Prostate gland (tissue), 2 donors: ENCODE measurements around the gene TPRG1L. TPM values are rescaled to one million over a fixed set of nuclear protein-coding genes. Genes with fewer than 3 reads are reported as not detected.

Experiments used
- DNase-seq: peaks from one replicate; pipeline ENCODE4 v3.0.0-alpha.2; 2019; ENCODE audit warnings: low spot score
- H3K27ac ChIP-seq, 2 donors: fragments of 200-600 bp; sonication (generic); 2 replicates each; pipeline ENCODE4 v1.5.1; 2017 to 2019
- H3K27me3 ChIP-seq: fragments of 200-600 bp; sonication (generic); replicated peaks from 2 replicates; pipeline ENCODE4 v1.5.1; 2019; ENCODE audit not compliant: insufficient read depth
- H3K36me3 ChIP-seq, 2 donors: fragments of 200-600 bp; sonication (generic); 1 replicate in 1 of 2; 2 replicates in 1 of 2; pipeline versions ENCODE4 v1.5.1 to v1.8.1; 2017 to 2019
- H3K4me1 ChIP-seq: fragments of 200-600 bp; sonication (generic); replicated peaks from 2 replicates; pipeline ENCODE4 v1.5.1; 2019
- H3K4me3 ChIP-seq, 2 donors: fragments of 200-600 bp; sonication (generic); 2 replicates each; pipeline ENCODE4 v1.5.1; 2017 to 2019
- H3K9me3 ChIP-seq: fragments of 200-600 bp; sonication (generic); 2 replicates; pipeline ENCODE4 v1.5.1; 2017
- CTCF ChIP-seq, 4 experiments: fragments of 200-600 bp in 2 of 4; fragments of 450-650 bp in 2 of 4; sonication (generic) in 2 of 4; IDR thresholded peaks; 1 replicate in 3 of 4; 2 replicates in 1 of 4; pipeline ENCODE4 v1.5.1; 2016 to 2019; ENCODE audit warnings: antibody characterized with exemption in 4 of 4, mild to moderate bottlenecking in 2 of 4, moderate library complexity in 2 of 4
- POLR2A ChIP-seq: fragments of 450-650 bp; IDR thresholded peaks from one replicate; pipeline ENCODE4 v1.6.1; 2016; ENCODE audit warnings: antibody characterized with exemption, mild to moderate bottlenecking
- POLR2AphosphoS5 ChIP-seq: sonication (generic); formaldehyde crosslinking; IDR thresholded peaks from one replicate; pipeline ENCODE4 v1.6.1; 2017; ENCODE audit warnings: antibody characterized with exemption
- WGBS: methylation state at CpG from one replicate; pipeline ENCODE4 v1.1.5; 2018; 5-methylcytosine and 5-hydroxymethylcytosine counted together
- intact Hi-C: fragments of 100-400 bp; cut with DNase I; formaldehyde crosslinking; loops from one replicate; pipeline ENCODE4 v1.14.2; 2022
- total RNA-seq, 2 donors: library from RNA; depleted of rRNA; stranded (reverse); fragments of >200 nt; gene quantifications; one replicate each; pipeline ENCODE4 v1.1.0, GENCODE V29; 2016

Gene TPRG1L
- total RNA-seq, 2 donors from 2014 or later: 26.4 to 35.0 TPM

- Histone ChIP-seq H3K27me3 (peaks cover 4% of the 10 kb centered on the region), H3K9me3 (no peaks in the 10 kb centered on the region), H3K36me3 (no peaks in the 10 kb centered on the region), H3K27ac (no peak overlapping the region), H3K4me3 (no peak overlapping the region), H3K4me1 (no peaks in the 10 kb centered on the region)
- intact Hi-C loops: no loop called here
- DNase-seq: no peak
- 94% methylated on average over 8 of the region's 8 CpGs for WGBS
- no peak for TF ChIP-seq CTCF (IDR thresholded peaks at IDR 0.05)
- no peak for TF ChIP-seq POLR2A
- TF ChIP-seq POLR2AphosphoS5: no peak
Observed at GRCh38 chr1:3604468-3604974, 20.3 kb upstream of the TPRG1L start.

GRCh38 chr1:3604997-3605823 is 19.6 kb upstream of the TPRG1L start:
- TF ChIP-seq POLR2A: no peak
- no peak for TF ChIP-seq POLR2AphosphoS5
- TF ChIP-seq CTCF (IDR thresholded peaks at IDR 0.05): no peak
- no peak overlapping the region for H3K4me3 ChIP-seq
- H3K27ac ChIP-seq: no peak overlapping the region
- DNase-seq: no peak
- H3K4me1 ChIP-seq: no peaks in the 10 kb centered on the region
- peaks cover 5% of the 10 kb centered on the region for H3K27me3 ChIP-seq
- 95% methylated on average over 7 of the region's 7 CpGs for WGBS
- no peaks in the 10 kb centered on the region for H3K36me3 ChIP-seq
- H3K9me3 ChIP-seq: no peaks in the 10 kb centered on the region
- intact Hi-C loops: no loop called here

- intact Hi-C loops: no loop called here
- 89% methylated on average over 23 of the region's 23 CpGs for WGBS
Observed at GRCh38 chr1:3606779-3607702, 17.8 kb upstream of the TPRG1L start.

GRCh38 chr1:3607703-3608065 is 17.1 kb upstream of the TPRG1L start:
- Histone ChIP-seq H3K4me3 (no peak overlapping the region), H3K36me3 (no peaks in the 10 kb centered on the region), H3K9me3 (no peaks in the 10 kb centered on the region), H3K27me3 (peaks cover 7% of the 10 kb centered on the region), H3K4me1 (peaks cover 7% of the 10 kb centered on the region), H3K27ac (no peak overlapping the region)
- intact Hi-C loops: no loop called here
- no peak for TF ChIP-seq POLR2AphosphoS5
- TF ChIP-seq POLR2A: no peak
- TF ChIP-seq CTCF (IDR thresholded peaks at IDR 0.05): no peak
- 86% methylated on average over 17 of the region's 18 CpGs for WGBS
- DNase-seq: no peak

More at GRCh38 chr1:3606779-3607702, 17.8 kb upstream of the TPRG1L start:
- Histone ChIP-seq H3K4me1 (peaks cover 7% of the 10 kb centered on the region), H3K4me3 (no peak overlapping the region), H3K27me3 (peaks cover 7% of the 10 kb centered on the region), H3K36me3 (no peaks in the 10 kb centered on the region), H3K9me3 (no peaks in the 10 kb centered on the region), H3K27ac (no peak overlapping the region)
- no peak for DNase-seq
- TF ChIP-seq POLR2AphosphoS5: no peak
- TF ChIP-seq POLR2A: no peak
- no peak for TF ChIP-seq CTCF (IDR thresholded peaks at IDR 0.05)
